GM12878 (cell line): ENCODE data around the gene TRPM3. TPM values are rescaled to one million over a fixed set of nuclear protein-coding genes. Genes with fewer than 3 reads are reported as not detected.

Experiments used
- ATAC-seq: fragments of 200-7000 bp; cut with Tn5 transposase; 3 replicates; pipeline ENCODE4 v1.9.1; 2020; ENCODE audit warnings: mild to moderate bottlenecking, moderate library complexity
- BruUV-seq: library from RNA; stranded (reverse); fragments of 400-500 nt; replicated peaks from 2 replicates; lab custom pipeline; 2021; lab: Mats Ljungman, UMichigan
- CTCF ChIA-PET: fragments of 300-600 bp; sonication (Branson Sonifier 250); formaldehyde crosslinking; extraction: SDS; loops from one replicate; lab custom pipeline; 2021; ENCODE audit warnings: inconsistent platforms; lab: Yijun Ruan, JAX
- POLR2A ChIA-PET: fragments of 350-600 bp; formaldehyde crosslinking; extraction: SDS; loops from one replicate; lab custom pipeline; 2021; ENCODE audit warnings: inconsistent platforms; lab: Charles Lee
- RAD21 ChIA-PET: fragments of 300-600 bp; sonication (Branson Sonifier 250); formaldehyde crosslinking; loops from one replicate; lab custom pipeline; 2023; ENCODE audit warnings: antibody characterized with exemption; ENCODE audit not compliant: unreplicated experiment; lab: Charles Lee
- SMC1A ChIA-PET: fragments of 300-600 bp; sonication (Branson Sonifier 250); formaldehyde crosslinking; loops from one replicate; lab custom pipeline; 2023; ENCODE audit not compliant: unreplicated experiment, uncharacterized antibody; lab: Charles Lee
- DNase-seq: peaks from one replicate; pipeline ENCODE4 v3.0.0-alpha.2; 2011; ENCODE audit warnings: low read depth, low spot score
- FAIRE-seq: peaks from 3 replicates; lab custom pipeline; 2011; peaks lifted over from hg19 to GRCh38; lab: Jason Lieb, UNC
- H2AFZ ChIP-seq: 2 replicates; pipeline ENCODE4 v1.6.0; 2011; ENCODE audit warnings: low read depth, low read length, control low read depth; ENCODE audit not compliant: control insufficient read depth
- H3K27ac ChIP-seq: 2 replicates; pipeline ENCODE4 v1.5.1; 2011; ENCODE audit warnings: control low read depth; ENCODE audit not compliant: control insufficient read depth, insufficient read depth
- H3K27me3 ChIP-seq, 2 experiments: replicated peaks in 1 of 2; 2 replicates each; pipeline versions ENCODE4 v1.6.0 to v1.6.1; 2011; ENCODE audit warnings: low read length in 1 of 2; ENCODE audit not compliant: control insufficient read depth in 2 of 2, insufficient read depth in 2 of 2
- H3K36me3 ChIP-seq, 2 experiments: 2 replicates each; pipeline ENCODE4 v1.5.1; 2011; ENCODE audit warnings: low read length in 1 of 2; ENCODE audit not compliant: control insufficient read depth in 2 of 2, insufficient read depth in 2 of 2
- H3K4me1 ChIP-seq: 2 replicates; pipeline ENCODE4 v1.6.1; 2011; ENCODE audit warnings: mild to moderate bottlenecking, low read length, moderate library complexity, mixed read lengths; ENCODE audit not compliant: control insufficient read depth, insufficient read depth
- H3K4me2 ChIP-seq: 2 replicates; pipeline ENCODE4 v1.6.0; 2011; ENCODE audit warnings: control low read depth; ENCODE audit not compliant: control insufficient read depth, insufficient read depth
- H3K4me3 ChIP-seq: fragments of 200-600 bp; sonication (generic); 2 replicates; pipeline ENCODE4 v1.5.1; 2016
- H3K79me2 ChIP-seq: 2 replicates; pipeline ENCODE4 v1.6.0; 2011; ENCODE audit warnings: low read length; ENCODE audit not compliant: control insufficient read depth, insufficient read depth
- H3K9ac ChIP-seq: 2 replicates; pipeline ENCODE4 v1.8.0; 2011; ENCODE audit warnings: low read length, control low read depth, mixed read lengths; ENCODE audit not compliant: control insufficient read depth, insufficient read depth
- H3K9me3 ChIP-seq: replicated peaks from 3 replicates; pipeline ENCODE4 v1.5.1; 2011; ENCODE audit warnings: mild to moderate bottlenecking, low read length; ENCODE audit not compliant: control insufficient read depth, insufficient read depth
- H4K20me1 ChIP-seq: 2 replicates; pipeline ENCODE4 v1.6.0; 2011; ENCODE audit not compliant: control insufficient read depth, insufficient read depth
- CHD2 ChIP-seq: IDR thresholded peaks from 2 replicates; pipeline ENCODE4 v1.6.1; 2011; ENCODE audit warnings: low read depth, low read length, improper control_type of control experiment, borderline replicate concordance
- E2F4 ChIP-seq: IDR thresholded peaks from 2 replicates; pipeline ENCODE4 v1.6.1; 2012; ENCODE audit warnings: low read depth, low read length, improper control_type of control experiment
- ELK1 ChIP-seq: IDR thresholded peaks from 2 replicates; pipeline ENCODE4 v1.6.1; 2012; ENCODE audit warnings: low read depth, low read length, improper control_type of control experiment
- IRF5 ChIP-seq: fragments of 450-650 bp; IDR thresholded peaks from 2 replicates; pipeline ENCODE4 v1.6.1; 2017; ENCODE audit warnings: borderline replicate concordance
- NKRF ChIP-seq: fragments of 450-650 bp; conservative IDR thresholded peaks from 2 replicates; pipeline ENCODE4 v1.6.1; 2017; ENCODE audit warnings: mild to moderate bottlenecking, moderate library complexity
- PKNOX1 ChIP-seq: fragments of 450-650 bp; IDR thresholded peaks from 2 replicates; pipeline ENCODE4 v1.6.1; 2016; ENCODE audit warnings: mild to moderate bottlenecking
- RAD51 ChIP-seq: fragments of 450-650 bp; IDR thresholded peaks from 2 replicates; pipeline ENCODE4 v1.6.1; 2016; ENCODE audit warnings: moderate library complexity, mild to moderate bottlenecking, inconsistent platforms
- RBBP5 ChIP-seq: fragments of 200-600 bp; sonication (generic); conservative IDR thresholded peaks from 2 replicates; pipeline ENCODE4 v1.6.1; 2016
- SMAD5 ChIP-seq: IDR thresholded peaks from 2 replicates; pipeline ENCODE4 v1.6.1; 2016; ENCODE audit warnings: antibody characterized with exemption, low read depth
- USF2 ChIP-seq: IDR thresholded peaks from 2 replicates; pipeline ENCODE4 v1.6.1; 2011; ENCODE audit warnings: low read depth, low read length, improper control_type of control experiment, borderline replicate concordance
- ZNF622 ChIP-seq: fragments of 450-650 bp; IDR thresholded peaks from 2 replicates; pipeline ENCODE4 v1.6.1; 2017; ENCODE audit warnings: mild to moderate bottlenecking, inconsistent platforms
- WGBS: methylation state at CpG from one replicate; pipeline ENCODE4 v1.1.6; 2016; ENCODE audit warnings: low lambda C conversion rate; ENCODE audit not compliant: insufficient replicate concordance, insufficient coverage; ENCODE audit errors: missing lambda C conversion rate; 5-methylcytosine and 5-hydroxymethylcytosine counted together
- in situ Hi-C: fragments of 300-500 bp; cut with MboI; formaldehyde crosslinking; loops from 9 replicates; pipeline ENCODE4 v1.14.3; 2018; ENCODE audit warnings: mixed read lengths
- intact Hi-C: fragments of 100-400 bp; cut with micrococcal nuclease; formaldehyde crosslinking; loops from one replicate; pipeline ENCODE4 v1.14.2; 2022; ENCODE audit not compliant: unreplicated experiment
- polyA plus RNA-seq, 11 experiments: library from polyadenylated mRNA; depleted of rRNA in 4 of 11; unstranded in 6 of 11; stranded (reverse) in 5 of 11; fragments of >200 nt; fragmentation: Nextera tagmentation in 4 of 11; fragmentation: Illumina TruSeq in 1 of 11; extraction: Ambion mirVana in 4 of 11; extraction: Trizol in 1 of 11; gene quantifications; 1 replicate in 1 of 11; 2 replicates in 10 of 11; pipeline versions ENCODE4 v1.2.1 to v1.2.3, GENCODE V29; 2011 to 2016; ENCODE audit warnings: inconsistent platforms in 2 of 11, missing spikeins in 2 of 11, low read depth in 1 of 11
- total RNA-seq, 4 experiments: library from RNA; depleted of rRNA in 3 of 4; stranded (reverse); fragments of >200 nt in 3 of 4; fragmentation: Illumina TruSeq in 1 of 4; extraction: Trizol in 1 of 4; gene quantifications; 2 replicates each; pipeline versions ENCODE4 v1.2.1 to v1.2.3, GENCODE V29; 2013 to 2021

TRPM3 gene
- total and polyA plus RNA-seq, 10 of the 15 experiments (the other 5 are each of a cell fraction or from before 2014, with no cell fraction given), result not detected

- no peak for TF ChIP-seq PKNOX1
- TF ChIP-seq RBBP5, result no peak
- no peak for TF ChIP-seq SMAD5
Observed at GRCh38 chr9:70893580-70894122, 227.8 kb downstream of the TRPM3 start (continued).

- POLR2A ChIA-PET, result no interaction called here
- no peak for FAIRE-seq
- TF ChIP-seq E2F4, result no peak
- no peak for TF ChIP-seq ZNF622
- no peak for TF ChIP-seq IRF5
- TF ChIP-seq NKRF, result no peak
- no peak for TF ChIP-seq ELK1
- TF ChIP-seq USF2, result no peak
- no peak for TF ChIP-seq RAD51
- no peak for TF ChIP-seq CHD2
Observed at GRCh38 chr9:70888471-70888870, 232.9 kb downstream of the TRPM3 start.

More at GRCh38 chr9:70888471-70888870, 232.9 kb downstream of the TRPM3 start:
- Histone ChIP-seq H3K27ac (no peak overlapping the region), H4K20me1 (no peaks in the 10 kb centered on the region), H2AFZ (no peak overlapping the region), H3K9ac (no peak overlapping the region), H3K79me2 (no peaks in the 10 kb centered on the region), H3K4me1 (no peaks in the 10 kb centered on the region), H3K4me2 (no peak overlapping the region), H3K9me3 (no peaks in the 10 kb centered on the region), H3K27me3 (no peaks in the 10 kb centered on the region), H3K36me3 (no peaks in the 10 kb centered on the region), H3K4me3 (no peak overlapping the region)
- SMC1A ChIA-PET, result no interaction called here
- intact Hi-C loops (no loop called here), in situ Hi-C loops (no loop called here)
- RAD21 ChIA-PET, result no interaction called here
- ATAC-seq (no peak), DNase-seq (no peak)
- BruUV-seq, result no TSS peak
- WGBS, result 0% methylated on average over 1 of the region's 1 CpG
- CTCF ChIA-PET, result no interaction called here
